ENCODE results near the gene NPAS3. TPM values are rescaled to one million over a fixed set of nuclear protein-coding genes. Genes with fewer than 3 reads are reported as not detected.

Gene NPAS3
- total RNA-seq, 1 donor from 2014 or later = not detected

DNA sequence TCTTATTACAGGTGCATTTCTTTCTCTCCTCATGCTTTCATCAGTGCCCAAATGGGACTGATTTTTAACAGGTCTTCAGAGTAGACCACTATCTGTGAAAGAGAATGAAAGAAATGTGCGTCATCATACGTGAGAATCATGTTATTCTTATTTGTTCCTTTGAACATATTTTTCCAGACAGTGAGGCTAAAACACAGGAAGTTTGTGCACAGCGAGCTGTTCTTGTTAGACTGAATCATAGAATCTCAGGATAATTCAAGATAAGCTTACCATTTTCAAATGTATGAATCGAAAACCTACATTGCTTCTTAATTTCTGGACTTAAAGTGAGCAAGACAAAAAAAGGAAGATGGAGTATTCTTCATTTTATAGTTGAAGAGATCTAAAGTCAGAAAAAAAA is 629.1 kb downstream of the NPAS3 start:
- no peaks in the 10 kb centered on the region for H3K36me3 ChIP-seq
- H3K36me3 Mint-ChIP-seq = no peaks in the 10 kb centered on the region
- no peak overlapping the region for H3K4me3 ChIP-seq
- no peak overlapping the region for H3K4me2 ChIP-seq
- no peak for DNase-seq (ENCODE audit: low spot score)
- no peaks in the 10 kb centered on the region for H4K20me1 ChIP-seq (ENCODE audit: low read depth)
- no peaks in the 10 kb centered on the region for H3K9me3 Mint-ChIP-seq
- H3K9ac ChIP-seq = no peak overlapping the region
- H3K4me3 Mint-ChIP-seq = no peak overlapping the region
- H2AFZ ChIP-seq (replicated peaks) = no peak overlapping the region
- no peaks in the 10 kb centered on the region for H3F3A ChIP-seq (ENCODE audit: low read depth)
- H3K27me3 Mint-ChIP-seq (ENCODE audit: insufficient read depth, low read depth) = peaks cover 2% of the 10 kb centered on the region
- no peaks in the 10 kb centered on the region for H3K9me3 ChIP-seq (ENCODE audit: low read depth)
- no peak overlapping the region for H3K27ac ChIP-seq
- H3K27me3 ChIP-seq = no peaks in the 10 kb centered on the region
- peaks cover 2% of the 10 kb centered on the region for H3K4me1 ChIP-seq
- H3K79me2 ChIP-seq (ENCODE audit: low read depth) = no peaks in the 10 kb centered on the region
- TF ChIP-seq EZH2 (IDR thresholded peaks at IDR 0.05) = no peak
- no peak for TF ChIP-seq EZH2phosphoT487 (IDR thresholded peaks at IDR 0.05)
- no peak overlapping the region for H3K27ac Mint-ChIP-seq
- peaks cover 69% of the 10 kb centered on the region for H3K4me1 Mint-ChIP-seq

DNA sequence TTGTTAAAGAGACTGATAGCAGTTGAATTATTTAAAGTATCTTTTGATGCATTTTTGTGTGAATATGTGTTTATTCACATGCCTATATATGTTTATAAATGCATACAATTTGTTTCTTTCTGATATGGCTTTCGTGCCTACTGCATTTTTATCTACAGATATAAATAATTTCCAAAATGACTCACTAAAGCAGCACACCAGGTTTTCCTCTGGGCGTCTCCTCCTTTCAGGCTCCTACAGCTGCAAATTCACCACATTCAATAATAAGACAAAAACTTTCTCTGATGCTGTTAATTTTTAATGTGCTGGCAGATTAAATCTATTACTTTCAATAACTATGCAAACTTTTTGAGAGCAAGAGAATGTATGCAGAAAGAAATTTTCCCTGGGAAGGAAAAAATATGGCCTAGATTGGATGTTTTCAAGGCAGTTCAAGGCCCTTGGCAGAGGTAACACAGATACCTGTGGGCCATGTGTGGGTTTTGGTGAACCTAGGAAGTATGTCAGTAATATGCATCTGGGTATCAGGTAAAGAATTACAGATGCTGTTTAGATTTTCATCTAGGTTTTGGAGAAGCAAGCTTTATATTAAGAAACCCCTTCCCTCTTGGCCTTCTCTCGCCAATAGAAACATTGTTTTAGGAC is 630.4 kb downstream of the NPAS3 start:
- no peak for TF ChIP-seq EZH2 (IDR thresholded peaks at IDR 0.05)
- TF ChIP-seq EZH2phosphoT487 (IDR thresholded peaks at IDR 0.05) = no peak
- TF ChIP-seq, protein P1, sequence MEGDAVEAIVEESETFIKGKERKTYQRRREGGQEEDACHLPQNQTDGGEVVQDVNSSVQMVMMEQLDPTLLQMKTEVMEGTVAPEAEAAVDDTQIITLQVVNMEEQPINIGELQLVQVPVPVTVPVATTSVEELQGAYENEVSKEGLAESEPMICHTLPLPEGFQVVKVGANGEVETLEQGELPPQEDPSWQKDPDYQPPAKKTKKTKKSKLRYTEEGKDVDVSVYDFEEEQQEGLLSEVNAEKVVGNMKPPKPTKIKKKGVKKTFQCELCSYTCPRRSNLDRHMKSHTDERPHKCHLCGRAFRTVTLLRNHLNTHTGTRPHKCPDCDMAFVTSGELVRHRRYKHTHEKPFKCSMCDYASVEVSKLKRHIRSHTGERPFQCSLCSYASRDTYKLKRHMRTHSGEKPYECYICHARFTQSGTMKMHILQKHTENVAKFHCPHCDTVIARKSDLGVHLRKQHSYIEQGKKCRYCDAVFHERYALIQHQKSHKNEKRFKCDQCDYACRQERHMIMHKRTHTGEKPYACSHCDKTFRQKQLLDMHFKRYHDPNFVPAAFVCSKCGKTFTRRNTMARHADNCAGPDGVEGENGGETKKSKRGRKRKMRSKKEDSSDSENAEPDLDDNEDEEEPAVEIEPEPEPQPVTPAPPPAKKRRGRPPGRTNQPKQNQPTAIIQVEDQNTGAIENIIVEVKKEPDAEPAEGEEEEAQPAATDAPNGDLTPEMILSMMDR (IDR thresholded peaks at IDR 0.05) = no peak
- Histone ChIP-seq H3K36me3 (no peaks in the 10 kb centered on the region), H2AFZ (replicated peaks) (no peak overlapping the region), H3K27ac (no peak overlapping the region), H4K20me1 (ENCODE audit: low read depth) (no peaks in the 10 kb centered on the region), H3K79me2 (ENCODE audit: low read depth) (no peaks in the 10 kb centered on the region), H3K4me3 (no peak overlapping the region), H3F3A (ENCODE audit: low read depth) (no peaks in the 10 kb centered on the region), H3K4me1 (peaks cover 2% of the 10 kb centered on the region), H3K9me3 (ENCODE audit: low read depth) (no peaks in the 10 kb centered on the region), H3K27me3 (no peaks in the 10 kb centered on the region), H3K4me2 (no peak overlapping the region), H3K9ac (no peak overlapping the region)
- no peak overlapping the region for H3K27ac Mint-ChIP-seq
- DNase-seq (ENCODE audit: low spot score) = no peak
- no peaks in the 10 kb centered on the region for H3K36me3 Mint-ChIP-seq
- H3K9me3 Mint-ChIP-seq = no peaks in the 10 kb centered on the region
- H3K4me1 Mint-ChIP-seq = peaks cover 69% of the 10 kb centered on the region
- H3K4me3 Mint-ChIP-seq = no peak overlapping the region
- peaks cover 2% of the 10 kb centered on the region for H3K27me3 Mint-ChIP-seq (ENCODE audit: insufficient read depth, low read depth)

DNA sequence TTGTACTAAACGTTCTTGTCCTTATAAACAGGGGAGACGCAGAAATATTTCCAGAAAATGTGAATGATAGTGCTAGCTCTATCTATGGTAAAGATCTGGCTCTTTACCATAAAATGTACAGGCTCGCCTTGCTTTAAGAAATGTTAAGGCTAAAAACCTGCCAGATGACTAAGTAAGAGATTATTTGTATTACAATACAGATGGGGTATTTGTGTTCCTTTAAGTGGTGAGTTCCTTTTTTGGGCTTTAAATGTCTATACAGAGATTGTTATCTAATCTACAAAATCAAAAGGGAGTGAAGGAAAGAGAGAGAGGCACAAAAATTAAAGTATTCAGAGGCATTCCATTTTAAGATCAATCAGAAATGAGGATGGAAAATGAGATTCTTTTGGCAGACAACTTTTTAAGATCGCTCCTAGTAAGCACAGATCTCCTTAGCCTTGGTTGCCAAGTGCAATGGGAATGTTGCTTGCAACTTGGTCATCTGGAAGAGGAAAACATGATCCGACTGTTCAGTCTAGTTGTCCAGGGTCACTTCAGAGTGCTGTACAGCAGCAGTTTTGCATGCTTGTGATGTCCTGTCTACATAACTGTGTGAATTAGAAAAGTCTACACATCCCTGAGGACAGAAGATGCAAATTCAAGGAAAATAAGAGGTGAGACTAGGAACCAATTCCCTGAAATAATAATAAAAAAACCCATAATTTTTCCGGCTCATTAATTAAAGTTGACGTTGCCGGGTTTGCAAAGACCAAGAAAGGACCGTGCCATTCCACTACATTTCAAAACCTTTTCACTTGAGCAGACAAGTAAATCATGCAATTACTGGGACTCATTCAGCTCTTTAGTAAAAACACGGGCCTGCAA is 631.4 kb downstream of the NPAS3 start:
- H4K20me1 ChIP-seq (ENCODE audit: low read depth) = no peaks in the 10 kb centered on the region
- no peaks in the 10 kb centered on the region for H3F3A ChIP-seq (ENCODE audit: low read depth)
- peaks cover 2% of the 10 kb centered on the region for H3K4me1 ChIP-seq
- no peak overlapping the region for H3K27ac ChIP-seq
- Mint-ChIP-seq H3K4me1 (peaks cover 61% of the 10 kb centered on the region), H3K4me3 (no peak overlapping the region), H3K27me3 (ENCODE audit: insufficient read depth, low read depth) (peaks cover 6% of the 10 kb centered on the region), H3K9me3 (no peaks in the 10 kb centered on the region), H3K36me3 (no peaks in the 10 kb centered on the region), H3K27ac (peak overlapping the region; percentile 84)
- H3K4me2 ChIP-seq = no peak overlapping the region
- DNase-seq (ENCODE audit: low spot score) = no peak
- no peaks in the 10 kb centered on the region for H3K79me2 ChIP-seq (ENCODE audit: low read depth)
- H3K9ac ChIP-seq = no peak overlapping the region
- no peaks in the 10 kb centered on the region for H3K27me3 ChIP-seq
- TF ChIP-seq, protein P1 (IDR thresholded peaks at IDR 0.05) = no peak
- TF ChIP-seq EZH2 (IDR thresholded peaks at IDR 0.05) (no peak), EZH2phosphoT487 (IDR thresholded peaks at IDR 0.05) (no peak)
- H2AFZ ChIP-seq (replicated peaks) = no peak overlapping the region
- H3K9me3 ChIP-seq (ENCODE audit: low read depth) = no peaks in the 10 kb centered on the region
- H3K4me3 ChIP-seq = no peak overlapping the region
- H3K36me3 ChIP-seq = no peaks in the 10 kb centered on the region
